ENCODE results near the gene IL2RA. TPM values are rescaled to one million over a fixed set of nuclear protein-coding genes. Genes with fewer than 3 reads are reported as not detected.
"Not testable (repeated sequence)": the region's sequence is repeated elsewhere in the genome, so short reads cannot be mapped to it uniquely, and the experiment has no call there.

IL2RA gene
- total and polyA plus RNA-seq, 7 donors, result 0.08 to 1.8 (median 0.20) TPM

DNA sequence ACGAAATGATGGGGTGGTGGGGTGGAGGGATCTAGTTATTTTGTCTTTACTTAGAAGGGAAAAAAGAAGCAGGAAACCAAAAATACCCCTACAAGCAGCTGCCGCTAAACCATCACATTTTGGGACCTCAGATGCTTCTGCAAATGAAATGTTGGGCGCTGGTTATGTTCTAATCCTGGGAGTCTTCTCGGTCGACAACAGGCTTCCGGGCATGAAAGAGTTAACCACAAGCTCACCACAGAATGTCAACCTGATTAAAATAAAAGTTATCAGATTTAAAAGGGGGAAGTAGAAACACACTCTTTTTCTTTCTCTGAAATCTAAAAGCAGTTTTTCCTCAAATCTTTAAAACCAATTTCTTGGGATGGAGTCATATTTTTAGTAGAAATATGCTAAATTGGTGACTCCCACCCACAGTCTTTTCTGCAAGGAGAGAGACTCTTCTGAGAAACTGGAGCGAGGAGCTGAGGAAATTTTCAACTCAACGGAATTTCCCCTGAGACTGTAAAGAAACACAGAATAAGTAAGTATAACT, 16.8 kb downstream of the IL2RA start:
- ATAC-seq, result no peak
- 61 to 68% (median 65%) methylated on average over 8 of the region's 8 CpGs for WGBS, 3 donors
- Histone ChIP-seq H3K36me3 (ENCODE audit: insufficient read depth in 1 of 2, low read depth in 1 of 2) (no peaks in the 10 kb centered on the region), H3K27ac (no peak overlapping the region), H3K4me3 (no peak overlapping the region), H3K4me1 (no peaks in the 10 kb centered on the region), H3K27me3 (ENCODE audit: insufficient read depth in 3 of 3, low read length in 2 of 3) (no peaks in the 10 kb centered on the region), H3K9me3 (no peaks in the 10 kb centered on the region)
- TF ChIP-seq, protein P1, sequence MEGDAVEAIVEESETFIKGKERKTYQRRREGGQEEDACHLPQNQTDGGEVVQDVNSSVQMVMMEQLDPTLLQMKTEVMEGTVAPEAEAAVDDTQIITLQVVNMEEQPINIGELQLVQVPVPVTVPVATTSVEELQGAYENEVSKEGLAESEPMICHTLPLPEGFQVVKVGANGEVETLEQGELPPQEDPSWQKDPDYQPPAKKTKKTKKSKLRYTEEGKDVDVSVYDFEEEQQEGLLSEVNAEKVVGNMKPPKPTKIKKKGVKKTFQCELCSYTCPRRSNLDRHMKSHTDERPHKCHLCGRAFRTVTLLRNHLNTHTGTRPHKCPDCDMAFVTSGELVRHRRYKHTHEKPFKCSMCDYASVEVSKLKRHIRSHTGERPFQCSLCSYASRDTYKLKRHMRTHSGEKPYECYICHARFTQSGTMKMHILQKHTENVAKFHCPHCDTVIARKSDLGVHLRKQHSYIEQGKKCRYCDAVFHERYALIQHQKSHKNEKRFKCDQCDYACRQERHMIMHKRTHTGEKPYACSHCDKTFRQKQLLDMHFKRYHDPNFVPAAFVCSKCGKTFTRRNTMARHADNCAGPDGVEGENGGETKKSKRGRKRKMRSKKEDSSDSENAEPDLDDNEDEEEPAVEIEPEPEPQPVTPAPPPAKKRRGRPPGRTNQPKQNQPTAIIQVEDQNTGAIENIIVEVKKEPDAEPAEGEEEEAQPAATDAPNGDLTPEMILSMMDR (IDR thresholded peaks at IDR 0.05), result no peak
- no peak for DNase-seq
- intact Hi-C loops (cut with DNase I), result no loop called here

DNA sequence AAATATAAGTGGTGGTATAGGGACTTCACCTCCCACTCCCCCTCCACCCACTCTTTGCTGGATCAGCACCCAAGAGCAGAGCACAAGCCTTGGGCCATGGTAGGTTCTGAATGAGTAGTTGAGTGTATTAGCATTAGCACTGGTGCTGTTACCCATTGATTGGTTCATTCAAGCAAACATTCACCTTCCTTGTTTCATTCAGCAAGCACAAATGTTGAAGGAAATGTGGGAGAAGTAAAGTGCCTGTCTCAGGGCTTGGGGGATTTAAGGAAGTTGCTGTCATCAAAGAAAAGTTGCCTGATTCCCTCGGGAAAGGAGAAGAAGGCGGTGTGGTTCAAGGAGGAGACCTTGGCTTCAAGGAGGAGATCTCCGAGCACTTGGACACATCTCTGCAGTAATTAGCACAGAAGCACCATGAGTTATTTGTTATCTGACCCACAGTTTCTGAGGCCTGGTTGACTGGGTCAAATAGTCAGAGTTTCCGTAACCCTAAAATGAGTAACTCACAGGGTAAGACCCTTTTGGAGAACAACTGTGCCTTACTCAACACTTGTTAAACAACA, 17.3 kb downstream of the IL2RA start:
- H3K4me3 ChIP-seq, result no peak overlapping the region
- DNase-seq (no peak), ATAC-seq (no peak)
- H3K27me3 ChIP-seq (ENCODE audit: insufficient read depth in 3 of 3, low read length in 2 of 3), result no peaks in the 10 kb centered on the region
- H3K4me1 ChIP-seq, result no peaks in the 10 kb centered on the region
- TF ChIP-seq, protein P1 (IDR thresholded peaks at IDR 0.05), result no peak
- no peak overlapping the region for H3K27ac ChIP-seq
- intact Hi-C loops (cut with DNase I), result no loop called here
- H3K9me3 ChIP-seq, result no peaks in the 10 kb centered on the region
- WGBS, 3 donors, result 74 to 79% (median 75%) methylated on average over 4 of the region's 4 CpGs
- H3K36me3 ChIP-seq (ENCODE audit: insufficient read depth in 1 of 2, low read depth in 1 of 2), result no peaks in the 10 kb centered on the region

DNA sequence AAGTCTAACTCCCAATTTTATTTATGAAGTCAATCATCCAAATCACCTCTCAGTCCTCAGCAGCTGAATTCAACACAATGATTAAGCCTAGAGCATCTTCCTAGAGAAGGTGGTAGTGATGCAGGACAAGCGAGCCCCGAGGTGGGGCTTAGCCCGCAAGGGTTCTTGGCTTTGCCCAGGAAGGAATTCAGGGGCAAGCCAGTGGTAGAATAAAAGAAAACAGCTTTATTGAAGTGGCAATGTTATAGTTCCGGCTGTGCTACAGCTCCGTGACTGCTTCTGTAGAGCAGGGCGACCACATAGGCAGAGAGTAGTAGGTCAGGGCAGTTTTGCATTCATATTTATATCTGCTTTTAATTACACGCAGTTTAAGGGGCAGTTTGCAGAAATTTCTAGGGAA, 18.1 kb downstream of the IL2RA start:
- 76 to 82% (median 80%) methylated on average over 7 of the region's 7 CpGs for WGBS, 3 donors
- H3K9me3 ChIP-seq, result peaks cover 3% of the 10 kb centered on the region
- H3K4me1 ChIP-seq, result no peaks in the 10 kb centered on the region
- H3K27ac ChIP-seq, result no peak overlapping the region
- no peaks in the 10 kb centered on the region for H3K27me3 ChIP-seq (ENCODE audit: insufficient read depth in 3 of 3, low read length in 2 of 3)
- ATAC-seq (no peak), DNase-seq (no peak)
- H3K36me3 ChIP-seq (ENCODE audit: insufficient read depth in 1 of 2, low read depth in 1 of 2), result no peaks in the 10 kb centered on the region
- TF ChIP-seq, protein P1 (IDR thresholded peaks at IDR 0.05), result no peak
- H3K4me3 ChIP-seq, result no peak overlapping the region
- intact Hi-C loops (cut with DNase I), result no loop called here

DNA sequence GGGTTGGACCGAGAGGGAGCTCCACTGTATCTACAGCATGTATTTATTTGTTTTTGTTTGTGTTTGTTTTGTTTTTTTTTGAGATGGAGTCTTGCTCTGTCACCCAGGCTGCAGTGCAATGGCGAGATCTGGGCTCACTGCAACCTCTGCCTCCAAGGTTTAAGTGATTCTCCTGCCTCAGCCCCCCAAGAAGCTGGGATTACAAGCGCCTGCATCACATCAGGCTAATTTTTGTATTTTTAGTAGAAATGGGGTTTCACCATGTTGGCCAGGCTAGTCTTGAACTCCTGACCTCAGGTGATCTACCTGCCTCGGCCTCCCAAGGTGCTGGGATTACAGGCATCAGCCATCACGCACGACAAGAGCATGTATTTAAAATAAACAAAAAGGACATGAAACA, 18.8 kb downstream of the IL2RA start:
- ATAC-seq; H3K36me3 ChIP-seq (ENCODE audit: insufficient read depth in 1 of 2, low read depth in 1 of 2); H3K27ac ChIP-seq; intact Hi-C loops (cut with DNase I); H3K4me1 ChIP-seq; H3K4me3 ChIP-seq; DNase-seq; H3K9me3 ChIP-seq; H3K27me3 ChIP-seq (ENCODE audit: insufficient read depth in 3 of 3, low read length in 2 of 3): not testable (repeated sequence)
- 87 to 91% (median 90%) methylated on average over 6 of the region's 6 CpGs for WGBS, 3 donors

DNA sequence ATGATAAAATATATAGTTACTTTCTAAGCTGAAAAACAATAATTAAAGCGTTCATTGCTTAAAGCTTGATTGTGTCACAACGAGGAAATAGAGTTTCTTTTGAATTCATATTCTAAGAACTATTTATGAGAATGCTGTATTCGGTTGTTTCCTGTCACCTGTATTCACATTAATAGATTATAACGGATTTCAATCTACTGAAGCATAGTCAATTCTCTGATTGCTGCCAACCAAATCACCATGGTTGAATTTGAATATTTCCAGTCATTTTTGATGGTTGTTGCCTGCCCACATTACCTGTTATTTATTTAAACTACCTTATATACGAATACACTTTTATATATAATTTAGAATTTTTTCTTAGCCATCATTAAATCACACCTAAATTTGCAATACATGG, 22.0 kb downstream of the IL2RA start:
- Histone ChIP-seq H3K36me3 (ENCODE audit: insufficient read depth in 1 of 2, low read depth in 1 of 2) (no peaks in the 10 kb centered on the region), H3K4me3 (no peak overlapping the region), H3K9me3 (peaks cover 5% of the 10 kb centered on the region), H3K27ac (no peak overlapping the region), H3K27me3 (ENCODE audit: insufficient read depth in 3 of 3, low read length in 2 of 3) (no peaks in the 10 kb centered on the region), H3K4me1 (no peaks in the 10 kb centered on the region)
- intact Hi-C loops (cut with DNase I), result no loop called here
- TF ChIP-seq, protein P1 (IDR thresholded peaks at IDR 0.05), result no peak
- ATAC-seq, result no peak
- WGBS, 3 donors, result 89 to 93% (median 91%) methylated on average over 5 of the region's 5 CpGs
- no peak for DNase-seq

Data from psoas muscle (tissue), 8 donors.